SK-N-SH treated with all-trans-retinoic acid at 6 μM for 48 hours (cell line): ENCODE data around the gene FNIP2.

ENCODE experiments used
- ATAC-seq: fragments of 200-7000 bp; cut with Tn5 transposase; 3 replicates; pipeline ENCODE4 v1.9.1; 2020; ENCODE audit warnings: mild to moderate bottlenecking, moderate library complexity
- CREB5 ChIP-seq: fragments of 250-450 bp; sonication (Bioruptor Pico); IDR thresholded peaks from 2 replicates; pipeline ENCODE4 v1.5.1; 2020; ENCODE audit warnings: low read depth, mild to moderate bottlenecking, moderate library complexity
- CSDC2 ChIP-seq: fragments of 250-450 bp; sonication (Bioruptor Pico); IDR thresholded peaks from 2 replicates; pipeline ENCODE4 v1.5.0; 2020; ENCODE audit warnings: mild to moderate bottlenecking, moderate library complexity
- CSRNP3 ChIP-seq: fragments of 250-450 bp; sonication (Bioruptor Pico); IDR thresholded peaks from 2 replicates; pipeline ENCODE4 v1.5.1; 2021; ENCODE audit warnings: mild to moderate bottlenecking, moderate library complexity
- ESRRG ChIP-seq: fragments of 250-450 bp; sonication (Bioruptor Pico); IDR thresholded peaks from 2 replicates; pipeline ENCODE4 v1.6.1; 2021; ENCODE audit warnings: mild to moderate bottlenecking
- OSR1 ChIP-seq: fragments of 250-450 bp; sonication (Bioruptor Pico); IDR thresholded peaks from 2 replicates; pipeline ENCODE4 v1.8.0; 2022; ENCODE audit warnings: moderate library complexity, mild to moderate bottlenecking, inconsistent platforms
- PATZ1 ChIP-seq: fragments of 250-450 bp; sonication (Bioruptor Pico); IDR thresholded peaks from 2 replicates; pipeline ENCODE4 v1.8.0; 2020; ENCODE audit warnings: mild to moderate bottlenecking, moderate library complexity, borderline replicate concordance
- POU6F1 ChIP-seq: fragments of 250-450 bp; sonication (Bioruptor Pico); IDR thresholded peaks from 2 replicates; pipeline ENCODE4 v1.8.0; 2021; ENCODE audit warnings: low read depth, mild to moderate bottlenecking, moderate library complexity, borderline replicate concordance
- PPARA ChIP-seq: fragments of 250-450 bp; sonication (Bioruptor Pico); IDR thresholded peaks from 2 replicates; pipeline ENCODE4 v1.5.0; 2020; ENCODE audit warnings: mild to moderate bottlenecking, borderline replicate concordance
- RARB ChIP-seq: fragments of 250-450 bp; sonication (Bioruptor Pico); IDR thresholded peaks from 2 replicates; pipeline ENCODE4 v1.8.0; 2021; ENCODE audit warnings: mild to moderate bottlenecking, moderate library complexity
- SNAI2 ChIP-seq: fragments of 250-450 bp; sonication (Bioruptor Pico); IDR thresholded peaks from 2 replicates; pipeline ENCODE4 v1.5.0; 2020; ENCODE audit warnings: mild to moderate bottlenecking, moderate library complexity
- TCF4 ChIP-seq: fragments of 250-450 bp; sonication (Bioruptor Pico); IDR thresholded peaks from 2 replicates; pipeline ENCODE4 v1.8.0; 2021; ENCODE audit warnings: mild to moderate bottlenecking, moderate library complexity, borderline replicate concordance
- TSHZ2 ChIP-seq: fragments of 250-450 bp; sonication (Bioruptor Pico); IDR thresholded peaks from 2 replicates; pipeline ENCODE4 v1.5.0; 2020; ENCODE audit warnings: mild to moderate bottlenecking, moderate library complexity
- ZC3H10 ChIP-seq: fragments of 250-450 bp; sonication (Bioruptor Pico); IDR thresholded peaks from 2 replicates; pipeline ENCODE4 v1.5.1; 2021; ENCODE audit warnings: mild to moderate bottlenecking, moderate library complexity
- ZFP3 ChIP-seq: fragments of 250-450 bp; sonication (Bioruptor Pico); IDR thresholded peaks from 2 replicates; pipeline ENCODE4 v1.5.0; 2020; ENCODE audit warnings: mild to moderate bottlenecking, moderate library complexity
- ZFP30 ChIP-seq: fragments of 450-650 bp; formaldehyde crosslinking; IDR thresholded peaks from 2 replicates; pipeline ENCODE4 v1.5.0; 2022; ENCODE audit warnings: mild to moderate bottlenecking, moderate library complexity
- ZNF565 ChIP-seq: fragments of 450-650 bp; formaldehyde crosslinking; conservative IDR thresholded peaks from 2 replicates; pipeline ENCODE4 v1.5.0; 2020; ENCODE audit warnings: low read depth, mild to moderate bottlenecking, moderate library complexity
- ZNF70 ChIP-seq: fragments of 450-650 bp; formaldehyde crosslinking; IDR thresholded peaks from 2 replicates; pipeline ENCODE4 v1.5.0; 2020; ENCODE audit warnings: mild to moderate bottlenecking, moderate library complexity
- ZNF8 ChIP-seq: fragments of 450-650 bp; formaldehyde crosslinking; IDR thresholded peaks from 2 replicates; pipeline ENCODE4 v1.5.0; 2020; ENCODE audit warnings: mild to moderate bottlenecking, moderate library complexity

FNIP2 gene

GRCh38 chr4:158929939-158930638 is 161.3 kb downstream of the FNIP2 start:
- ATAC-seq = no peak
- TF ChIP-seq SNAI2 (CRISPR knock-in tag) = no peak
- TF ChIP-seq ZNF70 (CRISPR knock-in tag) = no peak
- TF ChIP-seq ZC3H10 (CRISPR knock-in tag) = no peak
- no peak for TF ChIP-seq ZNF8 (CRISPR knock-in tag)
- TF ChIP-seq PPARA (CRISPR knock-in tag) = no peak
- TF ChIP-seq CSRNP3 (CRISPR knock-in tag) = no peak
- no peak for TF ChIP-seq ZNF565 (CRISPR knock-in tag)
- no peak for TF ChIP-seq CSDC2 (CRISPR knock-in tag)
- no peak for TF ChIP-seq PATZ1 (CRISPR knock-in tag)
- no peak for TF ChIP-seq TCF4 (CRISPR knock-in tag)
- TF ChIP-seq, all 23 proteins: peak for 0

- ATAC-seq = no peak
- no peak for TF ChIP-seq POU6F1 (CRISPR knock-in tag)
- TF ChIP-seq ZFP30 = no peak
- no peak for TF ChIP-seq CSRNP3 (CRISPR knock-in tag)
- no peak for TF ChIP-seq TCF4 (CRISPR knock-in tag)
- no peak for TF ChIP-seq CREB5 (CRISPR knock-in tag)
- TF ChIP-seq ZC3H10 (CRISPR knock-in tag) = no peak
- no peak for TF ChIP-seq SNAI2 (CRISPR knock-in tag)
- TF ChIP-seq, all 23 proteins: peak for 0
Measured at GRCh38 chr4:158930639-158930972, 161.8 kb downstream of the FNIP2 start.

- TF ChIP-seq ZFP30 (no peak), RARB (no peak), CSRNP3 (CRISPR knock-in tag) (no peak), ZFP3 (CRISPR knock-in tag) (no peak), SNAI2 (CRISPR knock-in tag) (no peak), CREB5 (CRISPR knock-in tag) (no peak), OSR1 (CRISPR knock-in tag) (no peak), ESRRG (no peak), PPARA (CRISPR knock-in tag) (no peak), CSDC2 (CRISPR knock-in tag) (no peak), TSHZ2 (no peak), POU6F1 (CRISPR knock-in tag) (no peak)
- ATAC-seq = no peak
Measured at GRCh38 chr4:158933236-158933635, 164.4 kb downstream of the FNIP2 start.
